Panc1 (cell line): ENCODE measurements around the gene PDXDC1.
"Not testable (repeated sequence)": the region's sequence is repeated elsewhere in the genome, so short reads cannot be mapped to it uniquely, and the experiment has no call there.

ENCODE experiments used
- POLR2AphosphoS5 ChIP-seq: IDR thresholded peaks from 2 replicates; pipeline ENCODE4 v1.6.1; 2012; ENCODE audit warnings: mild to moderate bottlenecking, low read depth, low read length, moderate library complexity
- SIN3A ChIP-seq: IDR thresholded peaks from 2 replicates; pipeline ENCODE4 v1.6.1; 2012; ENCODE audit warnings: low read depth, mild to moderate bottlenecking, low read length, moderate library complexity, borderline replicate concordance; ENCODE audit not compliant: insufficient read depth
- TCF7L2 ChIP-seq: IDR thresholded peaks from 2 replicates; pipeline ENCODE4 v1.6.1; 2011; ENCODE audit warnings: mild to moderate bottlenecking, low read depth, low read length, inconsistent platforms
- TF ChIP-seq, protein P1 (sequence below): fragments of 450-650 bp; IDR thresholded peaks from 2 replicates; pipeline ENCODE4 v1.5.1; 2017; ENCODE audit warnings: mild to moderate bottlenecking
- TF ChIP-seq, protein P2 (sequence below), 2 experiments: IDR thresholded peaks; 2 replicates each; pipeline ENCODE4 v1.6.1; 2011 to 2012; ENCODE audit warnings: low read depth in 2 of 2, control low read depth in 1 of 2, low read length in 1 of 2, mild to moderate bottlenecking in 1 of 2, moderate library complexity in 1 of 2; ENCODE audit not compliant: insufficient read depth in 1 of 2

DNA sequence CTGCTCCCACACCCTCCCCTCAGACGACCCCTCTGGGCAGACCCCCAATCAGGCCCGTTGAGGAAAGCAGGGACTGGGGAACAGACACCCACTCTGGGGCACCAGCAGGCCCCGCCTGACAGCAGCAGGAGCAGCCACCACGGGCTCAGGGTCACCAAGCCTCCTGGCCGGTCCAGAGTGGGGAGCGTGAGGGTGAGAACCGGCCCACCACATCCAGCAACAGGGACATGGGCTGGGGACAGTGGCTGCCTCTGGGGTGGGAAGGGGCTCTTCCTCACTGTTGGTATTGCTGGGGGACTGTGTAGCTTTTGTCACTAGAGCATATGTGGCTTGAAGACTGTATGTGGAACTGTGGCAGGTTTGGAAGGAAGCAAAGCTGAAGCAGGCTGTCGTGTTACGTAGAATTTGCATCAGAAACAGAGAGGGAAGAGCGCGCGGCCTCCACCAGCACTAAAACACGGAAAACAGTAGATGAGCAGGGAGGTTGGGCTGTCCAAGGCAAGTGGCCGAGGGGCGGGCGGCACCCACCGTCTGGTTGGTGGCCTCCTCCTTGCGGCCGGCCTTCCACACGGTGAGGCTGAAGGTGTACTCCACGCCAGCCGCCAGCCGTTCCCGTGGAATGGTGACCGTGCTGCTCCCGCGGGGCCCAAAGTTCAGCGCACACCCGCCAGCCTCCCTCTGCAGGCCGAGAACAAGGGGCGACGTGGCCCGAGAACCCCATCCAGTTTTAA lies 160.1 kb downstream of the PDXDC1 start:
- TF ChIP-seq, protein P1, sequence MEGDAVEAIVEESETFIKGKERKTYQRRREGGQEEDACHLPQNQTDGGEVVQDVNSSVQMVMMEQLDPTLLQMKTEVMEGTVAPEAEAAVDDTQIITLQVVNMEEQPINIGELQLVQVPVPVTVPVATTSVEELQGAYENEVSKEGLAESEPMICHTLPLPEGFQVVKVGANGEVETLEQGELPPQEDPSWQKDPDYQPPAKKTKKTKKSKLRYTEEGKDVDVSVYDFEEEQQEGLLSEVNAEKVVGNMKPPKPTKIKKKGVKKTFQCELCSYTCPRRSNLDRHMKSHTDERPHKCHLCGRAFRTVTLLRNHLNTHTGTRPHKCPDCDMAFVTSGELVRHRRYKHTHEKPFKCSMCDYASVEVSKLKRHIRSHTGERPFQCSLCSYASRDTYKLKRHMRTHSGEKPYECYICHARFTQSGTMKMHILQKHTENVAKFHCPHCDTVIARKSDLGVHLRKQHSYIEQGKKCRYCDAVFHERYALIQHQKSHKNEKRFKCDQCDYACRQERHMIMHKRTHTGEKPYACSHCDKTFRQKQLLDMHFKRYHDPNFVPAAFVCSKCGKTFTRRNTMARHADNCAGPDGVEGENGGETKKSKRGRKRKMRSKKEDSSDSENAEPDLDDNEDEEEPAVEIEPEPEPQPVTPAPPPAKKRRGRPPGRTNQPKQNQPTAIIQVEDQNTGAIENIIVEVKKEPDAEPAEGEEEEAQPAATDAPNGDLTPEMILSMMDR, result not testable (repeated sequence)
- TF ChIP-seq SIN3A, POLR2AphosphoS5, TCF7L2: not testable (repeated sequence)
- TF ChIP-seq, protein P2, sequence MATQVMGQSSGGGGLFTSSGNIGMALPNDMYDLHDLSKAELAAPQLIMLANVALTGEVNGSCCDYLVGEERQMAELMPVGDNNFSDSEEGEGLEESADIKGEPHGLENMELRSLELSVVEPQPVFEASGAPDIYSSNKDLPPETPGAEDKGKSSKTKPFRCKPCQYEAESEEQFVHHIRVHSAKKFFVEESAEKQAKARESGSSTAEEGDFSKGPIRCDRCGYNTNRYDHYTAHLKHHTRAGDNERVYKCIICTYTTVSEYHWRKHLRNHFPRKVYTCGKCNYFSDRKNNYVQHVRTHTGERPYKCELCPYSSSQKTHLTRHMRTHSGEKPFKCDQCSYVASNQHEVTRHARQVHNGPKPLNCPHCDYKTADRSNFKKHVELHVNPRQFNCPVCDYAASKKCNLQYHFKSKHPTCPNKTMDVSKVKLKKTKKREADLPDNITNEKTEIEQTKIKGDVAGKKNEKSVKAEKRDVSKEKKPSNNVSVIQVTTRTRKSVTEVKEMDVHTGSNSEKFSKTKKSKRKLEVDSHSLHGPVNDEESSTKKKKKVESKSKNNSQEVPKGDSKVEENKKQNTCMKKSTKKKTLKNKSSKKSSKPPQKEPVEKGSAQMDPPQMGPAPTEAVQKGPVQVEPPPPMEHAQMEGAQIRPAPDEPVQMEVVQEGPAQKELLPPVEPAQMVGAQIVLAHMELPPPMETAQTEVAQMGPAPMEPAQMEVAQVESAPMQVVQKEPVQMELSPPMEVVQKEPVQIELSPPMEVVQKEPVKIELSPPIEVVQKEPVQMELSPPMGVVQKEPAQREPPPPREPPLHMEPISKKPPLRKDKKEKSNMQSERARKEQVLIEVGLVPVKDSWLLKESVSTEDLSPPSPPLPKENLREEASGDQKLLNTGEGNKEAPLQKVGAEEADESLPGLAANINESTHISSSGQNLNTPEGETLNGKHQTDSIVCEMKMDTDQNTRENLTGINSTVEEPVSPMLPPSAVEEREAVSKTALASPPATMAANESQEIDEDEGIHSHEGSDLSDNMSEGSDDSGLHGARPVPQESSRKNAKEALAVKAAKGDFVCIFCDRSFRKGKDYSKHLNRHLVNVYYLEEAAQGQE (IDR thresholded peaks at IDR 0.05; ENCODE audit: insufficient read depth in 1 of 2, low read depth in 2 of 2, low read length in 1 of 2), result not testable (repeated sequence)
